K562 (cell line): ENCODE measurements around the gene MARK4. TPM values are rescaled to one million over a fixed set of nuclear protein-coding genes. Genes with fewer than 3 reads are reported as not detected.

ENCODE experiments used
- ATAC-seq: fragments of 200-7000 bp; cut with Tn5 transposase; 3 replicates; pipeline ENCODE4 v1.9.1; 2020; ENCODE audit warnings: moderate library complexity
- BruUV-seq: library from RNA; stranded (reverse); fragments of 400-500 nt; replicated peaks from 2 replicates; lab custom pipeline; 2021; lab: Mats Ljungman, UMichigan
- CTCF ChIA-PET: fragments of 300-600 bp; formaldehyde crosslinking; extraction: SDS; loops from one replicate; lab custom pipeline; 2021; ENCODE audit warnings: low intra/inter-chr PET ratio; lab: Yijun Ruan, JAX
- POLR2A ChIA-PET: fragments of 300-600, 350-650 bp; sonication (Branson Sonifier 250); formaldehyde crosslinking; extraction: SDS; loops from one replicate; lab custom pipeline; 2021; ENCODE audit warnings: antibody characterized with exemption, inconsistent platforms; lab: Yijun Ruan, JAX
- DNase-seq, 4 experiments: peaks; one replicate each; pipeline versions ENCODE4 v3.0.0 to v3.0.0-alpha.2; 2011 to 2018; ENCODE audit warnings: low spot score in 3 of 4, mixed read lengths in 3 of 4; ENCODE audit errors: extremely low read depth in 1 of 4
- FAIRE-seq: peaks from 2 replicates; lab custom pipeline; 2011; peaks lifted over from hg19 to GRCh38; lab: Jason Lieb, UNC
- H2AFZ ChIP-seq: 2 replicates; pipeline ENCODE4 v1.6.0; 2011; ENCODE audit warnings: low read depth, low read length, control low read depth, inconsistent platforms
- H3K27ac ChIP-seq: fragments of 200-600 bp; 3 replicates; pipeline ENCODE4 v1.8.0; 2011; ENCODE audit warnings: low read depth, mild to moderate bottlenecking, control low read depth, inconsistent platforms, low read length, moderate library complexity, mixed read lengths; ENCODE audit errors: extremely low read depth
- H3K27me3 ChIP-seq, 2 experiments: fragments of 300-600 bp in 1 of 2; 2 replicates in 1 of 2; 3 replicates in 1 of 2; pipeline versions ENCODE4 v1.6.0 to v1.8.0; 2011; ENCODE audit warnings: inconsistent platforms in 2 of 2, low read length in 2 of 2, mild to moderate bottlenecking in 1 of 2, mixed read lengths in 1 of 2, moderate library complexity in 1 of 2; ENCODE audit not compliant: control insufficient read depth in 2 of 2, insufficient read depth in 2 of 2
- H3K36me3 ChIP-seq: fragments of 300-600 bp; 3 replicates; pipeline ENCODE4 v1.8.0; 2011; ENCODE audit warnings: mild to moderate bottlenecking, low read length, inconsistent platforms; ENCODE audit not compliant: control insufficient read depth, insufficient read depth
- H3K4me1 ChIP-seq, 2 experiments: fragments of 200-600 bp in 1 of 2; replicated peaks in 1 of 2; 2 replicates in 1 of 2; 3 replicates in 1 of 2; pipeline versions ENCODE4 v1.5.1 to v1.8.0; 2011; ENCODE audit warnings: inconsistent platforms in 2 of 2, low read length in 2 of 2, mild to moderate bottlenecking in 1 of 2, mixed read lengths in 1 of 2, moderate library complexity in 1 of 2; ENCODE audit not compliant: control insufficient read depth in 2 of 2, insufficient read depth in 2 of 2
- H3K4me2 ChIP-seq: 2 replicates; pipeline ENCODE4 v1.6.1; 2011; ENCODE audit warnings: low read length, control low read depth, inconsistent platforms, mixed read lengths; ENCODE audit not compliant: insufficient read depth
- H3K4me3 ChIP-seq: fragments of 200-600 bp; sonication (generic), shearing (Covaris generic); 2 replicates; pipeline ENCODE4 v1.5.1; 2016; ENCODE audit warnings: control low read depth, inconsistent platforms
- H3K79me2 ChIP-seq: fragments of 200-600 bp; 3 replicates; pipeline ENCODE4 v1.8.0; 2011; ENCODE audit warnings: low read length, inconsistent platforms; ENCODE audit not compliant: control insufficient read depth, insufficient read depth
- H3K9ac ChIP-seq, 2 experiments: 2 replicates each; pipeline versions ENCODE4 v1.6.0 to v1.6.1; 2011; ENCODE audit warnings: low read depth in 2 of 2, low read length in 2 of 2, control low read depth in 1 of 2, inconsistent platforms in 1 of 2, mild to moderate bottlenecking in 1 of 2, mixed read lengths in 1 of 2; ENCODE audit not compliant: insufficient read depth in 1 of 2
- H3K9me1 ChIP-seq: one replicate; pipeline ENCODE4 v1.6.0; 2011; ENCODE audit warnings: inconsistent platforms, mild to moderate bottlenecking, low read length, moderate library complexity; ENCODE audit not compliant: control insufficient read depth, insufficient read depth
- H3K9me3 ChIP-seq: replicated peaks from 2 replicates; pipeline ENCODE4 v1.5.1; 2011; ENCODE audit warnings: low read depth, low read length, inconsistent platforms; ENCODE audit not compliant: control insufficient read depth, insufficient read depth
- H4K20me1 ChIP-seq: replicated peaks from 2 replicates; pipeline ENCODE4 v1.6.1; 2011; ENCODE audit warnings: low read length, inconsistent platforms, mixed read lengths; ENCODE audit not compliant: control insufficient read depth, insufficient read depth
- BMI1 ChIP-seq: fragments of 150-350 bp; IDR thresholded peaks from 2 replicates; pipeline ENCODE4 v1.6.1; 2014; ENCODE audit warnings: low read length
- CGGBP1 ChIP-seq: fragments of 250-450 bp; sonication (Bioruptor Pico); IDR thresholded peaks from 2 replicates; pipeline ENCODE4 v1.9.0; 2021; ENCODE audit warnings: mild to moderate bottlenecking
- CREB3 ChIP-seq: fragments of 450-650 bp; conservative IDR thresholded peaks from 2 replicates; pipeline ENCODE4 v1.6.1; 2016; ENCODE audit warnings: missing genetic modification characterization, low read depth, mild to moderate bottlenecking, missing compliant biosample characterization, moderate library complexity
- DACH1 ChIP-seq: fragments of 450-650 bp; IDR thresholded peaks from 2 replicates; pipeline ENCODE4 v1.6.1; 2018; ENCODE audit not compliant: partially characterized antibody
- HDAC2 ChIP-seq: fragments of 450-650 bp; IDR thresholded peaks from 2 replicates; pipeline ENCODE4 v1.6.1; 2016; ENCODE audit warnings: mild to moderate bottlenecking
- MITF ChIP-seq: IDR thresholded peaks from 2 replicates; pipeline ENCODE4 v1.6.1; 2014; ENCODE audit warnings: antibody characterized with exemption
- NFE2L1 ChIP-seq: fragments of 450-650 bp; IDR thresholded peaks from 2 replicates; pipeline ENCODE4 v1.6.1; 2016; ENCODE audit warnings: missing genetic modification characterization, low read depth, mild to moderate bottlenecking, missing compliant biosample characterization, moderate library complexity, borderline replicate concordance
- PATZ1 ChIP-seq: fragments of 250-450 bp; sonication (Bioruptor Pico); IDR thresholded peaks from 2 replicates; pipeline ENCODE4 v1.5.0; 2020; ENCODE audit warnings: mild to moderate bottlenecking, borderline replicate concordance
- PHF8 ChIP-seq: fragments of 200-600 bp; sonication (generic); IDR thresholded peaks from 2 replicates; pipeline ENCODE4 v1.6.1; 2012; ENCODE audit warnings: mixed run types, mild to moderate bottlenecking, inconsistent platforms, low read length, moderate library complexity, borderline replicate concordance
- POLR2G ChIP-seq: fragments of 200-400 bp; formaldehyde crosslinking; IDR thresholded peaks from 2 replicates; pipeline ENCODE4 v1.6.1; 2017; ENCODE audit warnings: low read depth, mild to moderate bottlenecking, antibody characterized with exemption, low read length, moderate library complexity
- PTTG1 ChIP-seq: fragments of 450-650 bp; IDR thresholded peaks from 2 replicates; pipeline ENCODE4 v1.6.1; 2016; ENCODE audit warnings: low read depth, mild to moderate bottlenecking, missing genetic modification characterization, missing compliant biosample characterization
- RBBP5 ChIP-seq: fragments of 200-600 bp; sonication (generic); IDR thresholded peaks from 2 replicates; pipeline ENCODE4 v1.6.1; 2012; ENCODE audit warnings: borderline replicate concordance, mild to moderate bottlenecking, low read length, control low read depth, inconsistent platforms; ENCODE audit not compliant: insufficient read depth, poor library complexity, severe bottlenecking
- SIN3B ChIP-seq: fragments of 450-650 bp; IDR thresholded peaks from 2 replicates; pipeline ENCODE4 v1.6.1; 2017; ENCODE audit warnings: low read depth, mild to moderate bottlenecking, moderate library complexity
- ZFP36 ChIP-seq: fragments of 150-350 bp; IDR thresholded peaks from 2 replicates; pipeline ENCODE4 v1.6.1; 2018; ENCODE audit warnings: low read length, low read depth; ENCODE audit not compliant: partially characterized antibody
- ZNF23 ChIP-seq: fragments of 250-450 bp; sonication (Bioruptor Pico); IDR thresholded peaks from 2 replicates; pipeline ENCODE4 v1.4.0; 2020; ENCODE audit warnings: mild to moderate bottlenecking
- ZSCAN32 ChIP-seq: fragments of 450-650 bp; formaldehyde crosslinking; IDR thresholded peaks from 2 replicates; pipeline ENCODE4 v1.4.0; 2020; ENCODE audit warnings: mild to moderate bottlenecking, moderate library complexity
- WGBS: fragments of 100-300 bp; shearing (Covaris generic); methylation state at CpG from one replicate; pipeline ENCODE4 v1.1.6; 2016; ENCODE audit warnings: low coverage, mixed read lengths; ENCODE audit not compliant: insufficient coverage; ENCODE audit errors: missing lambda C conversion rate; 5-methylcytosine and 5-hydroxymethylcytosine counted together
- in situ Hi-C: fragments of 300-500 bp; cut with MboI; formaldehyde crosslinking; loops from 4 replicates; pipeline ENCODE4 v1.15.0; 2018; ENCODE audit warnings: inconsistent platforms, mixed read lengths
- intact Hi-C: fragments of 100-400 bp; cut with micrococcal nuclease; formaldehyde crosslinking; loops from 2 replicates; pipeline ENCODE4 v1.14.2; 2022
- polyA plus RNA-seq, 8 experiments: library from polyadenylated mRNA; depleted of rRNA in 4 of 8; stranded (reverse) in 5 of 8; unstranded in 3 of 8; fragments of >200 nt; fragmentation: Nextera tagmentation in 2 of 8; fragmentation: Illumina TruSeq in 1 of 8; extraction: Ambion mirVana in 2 of 8; extraction: Trizol in 1 of 8; gene quantifications; 2 replicates each; pipeline versions ENCODE4 v1.2.1 to v1.2.3, GENCODE V29; 2011 to 2014; ENCODE audit warnings: inconsistent platforms in 1 of 8, missing spikeins in 1 of 8
- total RNA-seq, 7 experiments: library from RNA; depleted of rRNA in 6 of 7; stranded (reverse); fragments of >200 nt in 6 of 7; fragmentation: Illumina TruSeq in 2 of 7; extraction: Trizol in 2 of 7; gene quantifications; 2 replicates each; pipeline versions ENCODE4 v1.2.1 to v1.2.3, GENCODE V29; 2011 to 2021; ENCODE audit warnings: low replicate concordance in 1 of 7

Gene MARK4
- total and polyA plus RNA-seq, 9 of the 15 experiments (the other 6 are each of a cell fraction or from before 2014, with no cell fraction given), result 0.52 to 29.4 (median 8.6) TPM

- intact Hi-C loops, result no loop called here
- peak; percentile 84 for ATAC-seq
- TF ChIP-seq ZFP36 (peak; percentile 98), POLR2G (peak; percentile 38; the same call in 1 of the 2 replicates), RBBP5 (no peak), PATZ1 (CRISPR knock-in tag) (no peak), BMI1 (no peak), DACH1 (no peak), HDAC2 (peak; percentile 31; the same call in 1 of the 2 replicates), NFE2L1 (no peak), MITF (no peak), ZNF23 (CRISPR knock-in tag) (no peak), ZSCAN32 (CRISPR knock-in tag) (no peak), PTTG1 (no peak), CREB3 (tag) (no peak), SIN3B (peak; percentile 41; the same call in 1 of the 2 replicates), CGGBP1 (CRISPR knock-in tag) (no peak), PHF8 (no peak; the same call in 1 of the 2 replicates)
These were observed 89.3 kb downstream of the MARK4 start, which contains the start of gene KLC3 for GRCh38 chr19:45340232-45340898. TSS of gene KLC3 (plus strand) at chr19:45340750. CDS start at chr19:45345542, 4,792 bp downstream.

More at GRCh38 chr19:45340232-45340898, 89.3 kb downstream of the MARK4 start, which contains the start of gene KLC3:
- BruUV-seq, result no TSS peak
- no peaks in the 10 kb centered on the region for H4K20me1 ChIP-seq
- peak within 1 kb of the TSS; percentile 42 for H3K4me3 ChIP-seq
- POLR2A ChIA-PET, result interaction anchor here (1.4 kb wide), 1 partner anchor 139 kb away, joined by 3 read pairs; no protein-coding TSS in a partner anchor
- peaks cover 8 to 13% of the 10 kb centered on the region in 2 experiments; a peak in 3 of 5 replicates for H3K27me3 ChIP-seq
- H3K27ac ChIP-seq, result no peak within 1 kb of the TSS
- CTCF ChIA-PET, result interaction anchor here (0.7 kb wide), 1 partner anchor 260 kb away, joined by 4 read pairs; no protein-coding TSS in a partner anchor
- H3K79me2 ChIP-seq, result no peaks in the 10 kb centered on the region
- peak within 1 kb of the TSS; percentile 56 for H2AFZ ChIP-seq
- peak within 1 kb of the TSS in 1 of 2 experiments; percentile 66; a peak in 3 of 4 replicates for H3K9ac ChIP-seq
- H3K36me3 ChIP-seq, result no peaks in the 10 kb centered on the region
- DNase-seq (peak; percentile 71 to 96 (median 92)), FAIRE-seq (no peak)
- H3K9me1 ChIP-seq, result no peaks in the 10 kb centered on the region
- in situ Hi-C loops, result no loop called here
- no peaks in the 10 kb centered on the region for H3K9me3 ChIP-seq
- H3K4me2 ChIP-seq, result peak within 1 kb of the TSS; percentile 69
- WGBS, result 6% methylated on average over 38 of the region's 50 CpGs
- H3K4me1 ChIP-seq, result peaks cover 7 to 37% of the 10 kb centered on the region in 2 experiments; a peak in 4 of 5 replicates
